GM18499 (cell line): Measurements from ENCODE around the gene LRRK2.
"Not testable (repeated sequence)": the region's sequence is repeated elsewhere in the genome, so short reads cannot be mapped to it uniquely, and the experiment has no call there.

Source experiments
- ATAC-seq: cut with Tn5 transposase; IDR thresholded peaks from one replicate; pipeline ENCODE4 v1.9.1; 2021; ENCODE audit warnings: moderate number of reproducible peaks; ENCODE audit not compliant: insufficient read depth, unreplicated experiment

The LRRK2 gene

DNA sequence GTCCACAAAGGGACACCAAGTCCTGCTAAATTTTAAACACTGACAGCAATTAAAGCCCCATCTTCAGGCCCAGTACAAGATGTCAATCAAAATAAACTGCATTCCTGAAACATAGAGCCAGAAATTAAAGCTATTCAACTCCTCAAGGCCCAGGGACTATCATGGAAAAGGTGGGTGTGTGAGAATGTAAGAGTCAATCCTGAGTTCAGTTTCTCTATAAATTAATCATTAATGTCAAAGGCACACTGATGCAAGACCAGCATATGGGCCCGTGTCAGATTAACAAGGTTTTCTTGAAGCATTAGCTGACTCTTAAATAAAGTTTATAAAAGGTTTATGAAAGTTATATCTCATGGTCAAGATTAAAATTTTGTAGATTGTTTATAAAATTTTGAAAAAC is 13.6 kb upstream of the LRRK2 start:
- ATAC-seq = not testable (repeated sequence)

- no peak for ATAC-seq
Measured at GRCh38 chr12:40212566-40212965, 12.2 kb upstream of the LRRK2 start.

DNA sequence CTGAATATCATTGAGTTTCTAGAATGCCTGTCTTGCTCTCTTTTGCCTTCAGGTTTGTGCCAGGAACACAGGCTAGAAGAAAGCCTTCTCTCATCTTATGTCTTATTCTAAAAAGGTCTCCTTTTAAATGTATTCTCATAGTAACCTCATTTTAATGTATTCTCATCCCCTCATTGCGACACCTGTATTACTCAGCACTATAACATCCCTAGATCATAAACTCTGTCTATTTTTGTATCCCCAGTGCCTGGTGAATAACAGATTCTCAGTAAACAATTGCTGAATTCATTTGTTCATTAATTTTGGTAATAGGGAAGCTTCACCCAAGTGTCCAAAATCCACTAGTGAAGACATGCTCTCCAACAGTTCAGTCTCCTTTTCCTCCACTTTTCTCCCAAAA is 8.8 kb upstream of the LRRK2 start:
- no peak for ATAC-seq

GRCh38 chr12:40216516-40217288 is 8.1 kb upstream of the LRRK2 start:
- no peak for ATAC-seq

GRCh38 chr12:40219760-40220159 is 5.0 kb upstream of the LRRK2 start:
- ATAC-seq = no peak

GRCh38 chr12:40222247-40222646 is 2.5 kb upstream of the LRRK2 start:
- ATAC-seq = no peak

GRCh38 chr12:40223646-40224045 is 1.2 kb upstream of the LRRK2 start:
- ATAC-seq = no peak

DNA sequence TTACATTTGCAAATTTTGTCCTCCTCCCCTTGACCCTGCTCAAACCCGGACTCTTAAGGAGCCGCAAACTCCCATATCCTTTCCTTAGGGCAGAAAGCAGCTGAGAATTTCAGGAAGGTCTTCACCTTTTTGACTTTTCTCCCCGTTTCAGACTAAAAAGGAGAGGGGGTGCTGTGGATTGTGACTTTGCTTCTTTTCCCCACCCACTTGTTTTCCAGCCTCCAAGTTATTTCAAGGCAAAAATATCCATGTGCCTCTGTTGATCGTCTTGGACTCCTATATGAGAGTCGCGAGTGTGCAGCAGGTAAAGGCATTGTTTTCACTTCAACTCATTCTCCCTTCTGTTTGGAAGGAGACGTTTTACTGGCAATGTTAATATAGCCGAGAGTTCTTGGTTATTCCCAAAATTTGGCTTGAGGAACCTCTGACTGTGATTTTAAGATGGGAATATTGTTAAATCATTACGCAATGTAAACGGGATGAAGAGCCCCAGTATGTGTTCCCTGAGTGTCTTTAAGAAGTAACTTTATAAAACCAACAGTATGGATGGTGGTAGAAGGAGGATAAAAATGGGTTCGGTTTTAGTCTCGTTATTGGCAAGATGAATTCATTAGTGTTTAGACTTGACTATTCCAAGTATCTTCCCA is 663 bp downstream of the LRRK2 start:
- no peak for ATAC-seq

GRCh38 chr12:40225984-40226602 is 1.3 kb downstream of the LRRK2 start:
- ATAC-seq = peak; percentile 89

DNA sequence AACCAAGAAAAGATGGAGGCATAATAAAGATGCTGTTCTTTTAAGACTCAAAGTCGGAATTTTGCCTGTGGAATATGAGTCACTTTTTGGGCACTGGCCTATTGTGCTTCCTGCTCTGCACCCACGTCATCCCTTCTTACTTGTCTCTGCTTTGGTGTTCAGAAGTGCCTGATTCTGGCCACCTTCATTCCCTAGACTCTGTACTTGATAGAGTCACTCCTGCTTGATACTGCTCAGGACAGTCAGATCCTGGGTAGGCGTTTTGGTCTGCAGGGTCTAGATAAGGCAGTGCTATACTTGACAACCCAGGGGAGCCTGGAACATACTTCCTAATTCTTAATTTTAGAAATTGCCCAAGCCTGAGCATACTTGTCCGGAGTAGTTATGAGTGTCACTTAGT is 1.9 kb downstream of the LRRK2 start:
- no peak for ATAC-seq

DNA sequence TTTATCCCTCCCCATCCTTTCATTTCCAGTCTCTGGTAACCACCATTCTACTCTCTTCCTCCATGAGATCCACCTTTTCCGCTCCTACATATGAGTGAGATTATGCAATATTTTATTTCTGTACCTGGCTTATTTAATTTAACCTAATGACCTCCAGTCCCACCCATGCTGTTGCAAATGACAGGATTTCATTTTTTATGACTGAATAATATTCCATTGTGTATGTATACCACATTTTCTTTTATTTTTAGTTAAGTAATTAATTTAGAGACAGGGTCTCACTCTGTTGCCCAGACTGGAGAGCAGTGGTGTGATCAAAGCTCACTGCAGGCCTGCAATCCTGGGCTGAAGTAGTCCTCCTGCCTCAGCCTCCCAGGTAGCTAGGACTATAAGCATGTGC is 2.6 kb downstream of the LRRK2 start:
- no peak for ATAC-seq

GRCh38 chr12:40228727-40229126 is 3.9 kb downstream of the LRRK2 start:
- no peak for ATAC-seq

- ATAC-seq = no peak
Measured at GRCh38 chr12:40229690-40230651, 5.2 kb downstream of the LRRK2 start.

- ATAC-seq = no peak
Measured at GRCh38 chr12:40232602-40233001, 7.8 kb downstream of the LRRK2 start.

DNA sequence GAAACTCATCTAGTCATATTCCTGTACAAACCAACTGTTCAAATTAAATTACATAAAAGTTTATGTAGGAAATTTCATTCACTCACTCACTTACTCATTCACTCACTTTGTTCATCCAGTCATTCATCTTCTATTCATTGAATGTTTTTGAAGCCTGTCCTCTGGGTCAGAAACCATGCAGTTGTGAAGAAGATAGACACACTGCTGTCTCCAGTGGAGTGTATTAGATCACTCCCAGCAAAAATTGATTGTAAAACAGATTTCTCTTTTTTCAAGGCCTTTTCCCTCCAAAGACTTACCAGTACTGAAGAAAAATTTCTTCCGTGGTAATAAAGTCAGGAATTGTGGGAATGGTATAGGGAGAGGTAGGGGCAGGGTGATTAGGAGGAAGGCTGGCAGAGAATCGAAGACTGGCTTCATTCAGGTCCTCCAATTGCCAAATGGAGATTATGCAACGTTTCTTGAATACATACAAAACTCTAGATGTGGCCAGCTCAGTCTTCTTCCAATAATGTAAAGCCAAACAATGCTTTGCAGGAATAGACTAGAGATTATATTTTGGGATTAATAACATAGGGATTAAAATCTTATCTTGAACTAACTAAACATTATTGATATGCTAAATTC is 9.1 kb downstream of the LRRK2 start:
- no peak for ATAC-seq

DNA sequence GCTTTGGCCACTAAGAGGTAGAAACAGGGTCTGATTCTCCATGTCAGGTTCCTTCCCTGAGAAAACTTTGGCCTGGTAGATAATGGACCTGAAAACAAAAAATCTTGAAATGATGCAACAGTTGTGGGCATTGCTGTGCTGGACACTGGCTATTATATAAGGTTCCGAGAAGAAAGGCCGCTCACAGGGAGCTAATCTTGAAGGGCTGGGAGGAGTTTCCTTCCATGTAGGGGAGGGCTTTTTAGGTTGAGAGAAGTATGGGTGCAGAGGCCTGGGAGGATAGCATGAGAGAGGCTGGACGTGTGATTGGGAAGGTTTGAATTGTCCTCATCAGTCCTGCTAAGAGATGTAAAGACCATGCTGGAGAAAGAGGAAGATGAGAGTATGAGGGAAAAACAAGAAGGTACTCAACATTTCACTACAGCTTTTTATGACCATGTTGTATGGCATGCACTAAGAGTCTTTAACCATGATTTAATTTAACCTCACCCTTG is 11.6 kb downstream of the LRRK2 start:
- ATAC-seq = no peak

DNA sequence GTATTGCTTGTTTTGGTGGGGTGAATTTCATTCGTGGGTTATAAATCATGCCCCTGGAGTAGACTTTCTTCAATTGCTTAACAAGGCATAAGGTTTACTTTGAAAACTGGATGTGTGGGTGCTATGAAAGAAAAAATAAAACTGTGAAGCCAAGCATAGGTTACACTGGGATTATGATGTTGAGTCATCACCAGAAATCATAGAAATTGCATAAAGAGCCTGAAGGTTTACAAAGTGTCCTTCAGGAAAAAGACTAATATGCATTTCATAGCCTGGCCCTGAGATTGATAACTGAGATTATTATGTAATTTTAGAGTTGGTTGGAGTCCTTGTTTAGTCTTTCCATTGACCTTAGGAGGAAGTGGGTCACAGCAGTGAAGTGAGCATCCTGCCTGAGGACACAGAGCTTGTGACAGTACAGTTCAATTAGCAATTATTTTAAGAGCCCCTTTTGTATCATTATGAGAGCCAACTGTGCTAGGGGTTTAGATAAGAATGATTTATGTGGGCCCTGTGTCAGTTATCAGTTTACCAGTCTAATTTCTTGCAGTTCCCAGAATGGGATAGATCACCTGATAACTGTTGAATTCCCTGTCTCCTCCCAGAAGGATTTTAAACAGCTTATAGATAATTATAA is 13.6 kb downstream of the LRRK2 start:
- no peak for ATAC-seq

- no peak for ATAC-seq
Measured at GRCh38 chr12:40238979-40239378, 14.2 kb downstream of the LRRK2 start.

GRCh38 chr12:40240779-40241178 is 16.0 kb downstream of the LRRK2 start:
- no peak for ATAC-seq
